Stimulated activated CD4-positive, alpha-beta T cell treated with anti-CD3 and anti-CD28 coated beads, Interleukin-12 subunit alpha, Interleukin-12 subunit beta, amount 100 ng/mL, for 24 hours (primary cell): Measurements from ENCODE around the gene PDE8A.
"Not testable (repeated sequence)": the region's sequence is repeated elsewhere in the genome, so short reads cannot be mapped to it uniquely, and the experiment has no call there.

ENCODE experiments used
- DNase-seq, 2 experiments: peaks; one replicate each; pipeline ENCODE4 v3.0.0-alpha.2; 2020; ENCODE audit warnings: low read depth in 2 of 2

The PDE8A gene

DNA sequence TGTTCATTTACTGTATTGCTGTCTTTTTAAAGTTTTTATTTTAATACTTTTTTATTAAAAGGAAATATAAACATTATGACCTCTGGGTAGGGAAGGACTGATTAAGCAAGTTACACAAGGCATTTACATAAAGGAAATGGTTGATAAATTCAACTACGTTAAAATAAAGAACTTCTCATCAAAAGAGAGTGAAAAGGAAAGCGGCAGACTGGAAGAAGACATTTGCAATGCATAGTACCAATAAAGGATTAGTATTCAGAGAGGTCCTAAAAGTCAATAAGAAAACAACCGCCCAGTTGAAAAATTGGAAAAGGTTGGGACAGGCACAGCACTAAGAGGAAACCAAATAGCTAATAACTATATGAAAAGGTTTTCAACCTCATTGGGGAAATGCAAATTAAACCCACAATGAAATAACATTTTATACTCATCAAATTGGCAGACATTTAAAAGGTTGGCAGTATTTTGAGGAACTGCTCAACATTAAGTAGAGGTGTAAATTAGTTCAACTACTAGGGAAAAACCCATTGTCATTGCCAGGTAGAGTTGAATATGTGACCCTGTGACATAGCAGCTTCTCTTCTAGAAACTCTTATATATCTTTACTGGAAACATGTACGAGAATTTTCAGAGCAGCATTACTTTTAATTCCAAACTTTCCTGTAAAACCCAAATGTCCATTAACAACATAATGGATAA lies 9.5 kb downstream of the PDE8A start:
- DNase-seq = no peak

GRCh38 chr15:84992157-84992944 lies 10.7 kb downstream of the PDE8A start:
- DNase-seq = peak; percentile 11 to 39

GRCh38 chr15:84996055-84996454 lies 14.4 kb downstream of the PDE8A start:
- DNase-seq = no peak

DNA sequence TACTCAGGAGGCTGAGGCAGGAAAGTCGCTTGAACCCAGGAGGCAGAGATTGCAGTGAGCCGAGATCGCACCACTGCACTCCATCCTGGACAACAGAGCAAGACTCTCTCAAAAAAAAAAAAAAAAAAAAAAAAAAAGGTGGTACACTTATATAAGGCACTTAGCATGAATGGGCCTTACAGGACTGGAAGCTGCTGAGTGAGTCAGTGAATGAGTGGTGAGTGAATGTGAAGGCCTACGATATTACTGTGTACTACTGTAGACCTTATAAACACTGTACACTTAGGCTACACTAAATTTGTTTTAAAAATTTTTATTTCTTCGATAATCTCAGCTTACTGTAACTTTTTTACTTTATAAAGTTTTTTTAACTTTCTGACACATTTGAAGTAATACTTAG lies 15.1 kb downstream of the PDE8A start:
- DNase-seq = not testable (repeated sequence)

DNA sequence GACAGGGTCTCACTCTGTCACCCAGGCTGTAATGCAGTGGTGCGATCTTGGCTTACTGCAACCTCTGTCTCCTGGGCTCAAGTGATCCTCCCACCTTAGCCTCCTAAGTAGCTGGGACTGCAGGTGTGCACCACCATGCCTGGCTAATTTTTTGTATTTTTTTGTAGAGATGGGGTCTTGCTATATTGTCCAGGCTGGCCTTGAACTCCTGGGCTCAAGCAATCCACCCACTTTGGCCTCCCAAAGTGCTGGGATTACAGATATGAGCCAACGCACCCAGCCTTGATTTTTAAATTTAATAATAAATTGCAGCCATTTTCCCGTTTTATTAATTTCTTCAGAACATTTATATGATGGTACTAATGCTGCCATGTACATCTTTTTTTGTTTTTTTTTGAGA lies 15.6 kb downstream of the PDE8A start:
- not testable (repeated sequence) for DNase-seq

DNA sequence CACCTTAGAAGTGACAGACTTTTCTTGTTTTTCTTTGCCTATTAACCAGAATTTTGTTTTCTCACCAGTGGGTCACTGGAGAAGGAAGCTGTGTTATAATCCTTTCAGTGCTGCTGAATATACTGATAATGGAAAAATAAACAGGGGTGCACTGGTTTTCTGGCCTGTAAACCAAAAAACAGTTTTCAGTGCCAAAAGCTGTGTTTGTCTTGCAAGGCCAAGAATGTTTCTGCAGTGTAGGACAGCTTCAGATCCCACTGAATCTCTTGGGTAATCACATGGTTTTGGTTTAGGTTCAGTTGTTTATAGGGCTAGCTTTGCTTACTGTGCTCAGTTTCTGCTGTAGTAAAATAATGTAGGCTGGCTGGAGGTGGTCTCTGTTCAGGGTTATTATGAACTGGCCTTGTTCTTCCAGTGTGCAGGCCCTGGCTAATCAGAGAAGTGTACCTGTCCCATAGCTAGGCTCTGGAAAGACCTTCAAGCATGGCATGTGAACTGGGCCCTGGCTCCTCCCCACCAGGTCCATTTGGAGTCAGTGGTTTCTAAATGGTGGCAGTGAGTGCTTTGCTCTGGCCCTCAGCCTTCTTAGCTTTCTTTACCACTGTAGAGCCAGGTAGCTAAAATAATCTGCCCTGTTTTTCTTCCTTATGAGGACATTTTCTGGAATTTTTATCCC lies 18.7 kb downstream of the PDE8A start:
- DNase-seq = no peak

DNA sequence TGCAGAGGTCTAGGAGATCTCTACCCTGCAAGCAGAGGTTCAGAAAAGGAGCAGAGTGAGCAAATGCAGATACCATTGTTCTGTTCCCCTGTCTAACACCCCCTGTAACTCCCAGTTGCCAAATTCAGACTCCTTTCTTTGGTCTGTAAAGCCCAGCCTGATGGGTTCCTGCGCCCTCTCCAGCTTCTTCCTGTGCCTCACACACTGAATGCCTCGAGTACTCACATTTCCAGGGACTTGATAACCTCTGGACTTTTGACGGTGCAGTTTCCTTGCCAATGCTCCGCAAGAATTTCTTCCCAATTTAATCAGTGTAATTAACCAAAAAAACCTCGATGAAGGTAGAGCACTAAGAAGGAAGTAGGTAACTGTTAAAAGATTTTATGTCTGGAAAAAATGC lies 19.3 kb downstream of the PDE8A start:
- DNase-seq = no peak

GRCh38 chr15:85002517-85002916 lies 20.9 kb downstream of the PDE8A start:
- DNase-seq = no peak

GRCh38 chr15:85003593-85004312 lies 22.1 kb downstream of the PDE8A start:
- DNase-seq = no peak

DNA sequence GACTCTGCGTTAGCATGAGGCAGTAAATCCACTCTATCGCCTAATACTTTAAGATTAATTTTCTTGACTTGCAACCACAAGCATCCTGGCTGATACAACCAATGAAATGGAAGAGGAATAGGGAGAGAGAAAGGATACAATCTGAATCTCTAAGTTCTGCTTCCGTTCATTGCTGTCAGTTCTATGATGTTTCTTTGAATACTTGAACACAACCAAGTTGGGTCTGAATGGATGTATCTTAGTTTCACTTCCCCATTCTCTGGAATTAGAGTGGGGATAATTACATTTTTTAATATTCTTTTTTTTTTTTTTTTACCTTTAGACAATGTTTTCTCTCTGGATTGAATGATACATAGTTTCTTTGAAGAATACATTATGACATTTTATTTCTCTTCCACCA lies 22.9 kb downstream of the PDE8A start:
- no peak for DNase-seq

GRCh38 chr15:85005319-85005718 lies 23.7 kb downstream of the PDE8A start:
- DNase-seq = no peak

- no peak for DNase-seq
Measured at GRCh38 chr15:85005746-85006145, 24.1 kb downstream of the PDE8A start.

DNA sequence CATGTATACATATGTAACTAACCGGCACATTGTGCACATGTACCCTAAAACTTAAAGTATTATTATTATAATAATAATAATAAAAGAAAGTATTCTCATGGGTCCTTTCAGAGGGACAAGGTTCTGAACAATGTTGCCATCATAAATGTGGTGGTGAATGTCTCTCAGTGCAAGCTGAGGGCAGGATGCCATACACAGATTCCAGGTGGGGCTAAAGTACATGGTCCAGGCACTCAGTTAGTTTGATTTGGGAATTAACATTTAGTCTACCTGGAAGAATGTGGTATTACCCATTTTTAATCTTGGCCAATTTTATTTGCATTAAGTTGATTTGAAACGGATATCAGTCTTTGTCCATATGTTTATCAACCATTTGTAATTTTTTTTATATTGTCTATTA lies 24.5 kb downstream of the PDE8A start:
- DNase-seq = no peak

DNA sequence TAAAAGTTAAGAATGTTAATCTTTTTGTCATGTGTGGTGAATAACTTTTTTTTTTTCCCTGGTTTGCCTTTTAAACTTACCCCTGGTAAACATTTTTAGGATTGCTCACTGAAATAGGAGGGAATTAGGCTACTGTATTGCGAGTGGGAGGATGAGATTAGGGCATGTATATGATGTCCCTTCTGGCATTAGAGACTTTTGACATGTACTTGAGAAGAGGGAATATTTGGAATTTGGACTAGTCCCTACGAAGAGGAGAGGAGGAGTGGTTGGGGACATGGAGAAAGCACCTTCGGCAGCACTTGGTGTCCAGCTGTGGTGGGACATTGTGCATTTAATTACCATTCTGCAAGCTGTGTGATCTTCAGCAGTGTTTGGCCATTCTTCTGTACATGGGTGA lies 25.0 kb downstream of the PDE8A start:
- no peak for DNase-seq

DNA sequence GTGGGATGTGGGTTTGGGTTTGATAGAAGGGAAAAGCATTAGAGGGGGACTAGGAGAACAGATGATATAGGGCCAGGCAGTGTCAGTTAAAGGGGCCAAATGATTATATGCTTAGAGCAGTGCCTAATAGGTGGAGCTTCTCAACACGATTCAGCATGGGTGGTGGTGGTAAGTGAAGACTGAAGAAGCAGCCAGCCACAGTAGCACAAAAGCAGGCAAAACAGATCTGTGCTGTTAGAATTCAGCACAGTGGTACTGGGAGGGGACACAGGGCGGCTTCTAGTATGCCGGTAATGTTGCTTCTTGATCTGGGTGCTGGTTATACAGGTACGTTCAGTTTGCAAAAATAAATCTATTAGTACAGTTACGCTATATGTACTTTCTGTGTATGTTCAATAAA lies 25.5 kb downstream of the PDE8A start:
- DNase-seq = no peak

DNA sequence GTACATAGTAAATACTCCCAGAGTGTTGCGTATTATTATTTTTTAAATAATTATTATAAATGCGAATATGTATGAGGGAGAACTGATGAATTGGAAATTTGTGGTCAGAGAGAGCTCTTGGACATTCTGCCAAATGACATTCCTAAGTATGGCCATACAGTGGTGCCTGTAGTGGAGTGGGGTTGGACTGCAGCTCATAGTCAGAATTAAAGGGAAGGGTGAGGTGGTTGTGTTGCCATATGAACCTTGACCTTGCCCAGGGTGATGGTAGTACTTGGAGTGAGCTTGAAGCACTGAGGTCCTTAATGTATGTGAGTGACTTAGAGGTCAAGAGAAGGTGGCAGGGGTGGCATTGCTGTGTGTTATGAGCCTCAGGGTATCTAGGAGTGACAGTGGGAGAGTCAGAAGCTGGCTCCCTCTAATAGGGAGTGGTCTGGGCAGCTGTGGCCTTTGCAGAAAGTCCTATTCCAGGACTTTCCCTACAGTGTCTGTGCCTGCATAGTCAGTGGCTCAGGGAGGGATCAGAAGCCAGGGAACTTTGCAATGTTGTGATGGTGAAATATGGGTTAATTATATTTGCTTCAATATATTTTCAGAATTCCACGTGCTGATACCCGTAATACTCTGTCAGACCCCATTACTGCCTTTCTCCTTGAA lies 26.2 kb downstream of the PDE8A start:
- no peak for DNase-seq

DNA sequence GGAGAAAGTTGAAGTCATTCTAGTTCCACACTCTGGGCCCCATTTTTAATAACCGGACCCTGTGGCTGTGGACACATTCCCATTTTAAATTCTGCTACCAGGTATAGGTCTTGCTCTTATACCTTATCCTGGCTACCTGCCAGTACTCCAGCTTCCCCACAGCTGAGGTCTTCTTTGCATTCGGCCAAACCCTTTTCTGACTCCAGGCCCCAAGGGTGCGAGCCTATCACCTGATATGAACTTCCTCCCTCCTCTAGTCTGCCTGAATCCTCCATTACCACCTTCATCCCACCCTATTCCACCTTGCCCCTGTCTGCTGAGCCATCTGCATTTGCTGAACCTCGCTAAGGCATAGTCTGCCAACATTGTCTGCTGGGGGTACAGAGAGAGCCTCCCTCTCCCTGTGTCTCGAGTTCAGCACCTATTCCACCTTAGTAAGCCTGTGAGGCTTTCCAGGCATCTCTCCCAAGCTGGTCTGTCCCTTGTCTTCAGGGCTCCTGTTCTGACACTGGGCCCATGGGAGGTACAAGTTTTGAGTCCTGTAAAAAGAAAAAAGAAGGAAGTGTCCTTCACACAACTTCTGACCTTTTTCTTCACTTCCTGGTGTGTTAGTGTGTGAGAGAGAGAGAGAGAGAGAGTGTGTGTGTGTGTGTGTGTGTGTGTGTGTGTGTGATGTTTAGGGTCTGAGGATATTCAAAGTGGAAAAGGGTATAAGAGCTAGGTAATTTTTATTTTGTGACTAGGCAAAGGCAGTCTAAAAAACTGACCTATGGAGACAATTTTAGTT lies 27.0 kb downstream of the PDE8A start:
- DNase-seq = no peak

GRCh38 chr15:85009435-85009834 lies 27.8 kb downstream of the PDE8A start:
- no peak for DNase-seq

GRCh38 chr15:85010071-85010385 lies 28.4 kb downstream of the PDE8A start:
- DNase-seq = no peak

- no peak for DNase-seq
Measured at GRCh38 chr15:85010386-85011159, 28.9 kb downstream of the PDE8A start.
